ENCODE results near the gene ZDHHC20.

Gene ZDHHC20

GRCh38 chr13:21359855-21360254, 99.2 kb downstream of the ZDHHC20 start:
- DNase-seq = no peak

- DNase-seq = no peak
These were observed 103.8 kb downstream of the ZDHHC20 start for GRCh38 chr13:21355304-21355703.

GRCh38 chr13:21354721-21355120, 104.4 kb downstream of the ZDHHC20 start:
- DNase-seq = no peak

- DNase-seq = no peak
These were observed 110.5 kb downstream of the ZDHHC20 start for GRCh38 chr13:21348488-21349120.

GRCh38 chr13:21347753-21348318, 111.3 kb downstream of the ZDHHC20 start:
- DNase-seq = no peak

GRCh38 chr13:21344662-21345176, 114.4 kb downstream of the ZDHHC20 start:
- DNase-seq = peak; percentile 40

GRCh38 chr13:21343659-21344058, 115.4 kb downstream of the ZDHHC20 start:
- no peak for DNase-seq

- DNase-seq = no peak
These were observed 116.2 kb downstream of the ZDHHC20 start for GRCh38 chr13:21342699-21343442.

- no peak for DNase-seq
These were observed 117.3 kb downstream of the ZDHHC20 start for GRCh38 chr13:21341637-21342422.

GRCh38 chr13:21338639-21339278, 120.3 kb downstream of the ZDHHC20 start:
- DNase-seq = no peak

GRCh38 chr13:21338156-21338555, 120.9 kb downstream of the ZDHHC20 start:
- no peak for DNase-seq

GRCh38 chr13:21336609-21337349, 122.3 kb downstream of the ZDHHC20 start:
- DNase-seq = no peak

GRCh38 chr13:21333186-21333585, 125.9 kb downstream of the ZDHHC20 start:
- no peak for DNase-seq

- DNase-seq = no peak
These were observed 128.8 kb downstream of the ZDHHC20 start for GRCh38 chr13:21330126-21330861.

GRCh38 chr13:21328836-21329477, 130.1 kb downstream of the ZDHHC20 start:
- no peak for DNase-seq

- DNase-seq = no peak
These were observed 130.9 kb downstream of the ZDHHC20 start for GRCh38 chr13:21328201-21328600.

- DNase-seq = peak; percentile 40
These were observed 132.7 kb downstream of the ZDHHC20 start for GRCh38 chr13:21326155-21327031.

GRCh38 chr13:21324803-21325202, 134.3 kb downstream of the ZDHHC20 start:
- DNase-seq = no peak

- no peak for DNase-seq
These were observed 136.1 kb downstream of the ZDHHC20 start for GRCh38 chr13:21322988-21323387.
